ENCODE measurements around the gene SYT9.
"Not testable (repeated sequence)": the region's sequence is repeated elsewhere in the genome, so short reads cannot be mapped to it uniquely, and the experiment has no call there.

Gene SYT9

DNA sequence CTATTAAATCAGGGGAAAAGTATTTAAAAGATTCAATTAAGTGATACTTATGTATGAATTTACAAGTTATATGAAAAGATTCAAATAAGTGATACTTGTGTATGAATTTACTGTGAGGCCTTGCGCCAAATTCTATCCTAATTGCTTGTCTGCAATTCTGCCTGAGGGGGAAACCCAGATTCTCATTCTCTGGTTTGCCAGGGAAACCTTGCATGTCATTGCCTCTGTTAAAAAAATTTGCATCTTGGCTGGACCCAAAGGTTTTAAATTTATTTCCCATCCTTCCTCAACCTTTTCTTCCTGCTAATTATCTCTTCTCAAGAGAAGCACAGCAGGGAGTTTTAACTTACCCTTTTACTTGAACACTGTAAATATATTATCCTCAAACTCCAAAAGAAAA, 247.4 kb downstream of the SYT9 start:
- in situ Hi-C loops (cut with MboI; ENCODE audit: low sequenced_read_pairs), result no loop called here

DNA sequence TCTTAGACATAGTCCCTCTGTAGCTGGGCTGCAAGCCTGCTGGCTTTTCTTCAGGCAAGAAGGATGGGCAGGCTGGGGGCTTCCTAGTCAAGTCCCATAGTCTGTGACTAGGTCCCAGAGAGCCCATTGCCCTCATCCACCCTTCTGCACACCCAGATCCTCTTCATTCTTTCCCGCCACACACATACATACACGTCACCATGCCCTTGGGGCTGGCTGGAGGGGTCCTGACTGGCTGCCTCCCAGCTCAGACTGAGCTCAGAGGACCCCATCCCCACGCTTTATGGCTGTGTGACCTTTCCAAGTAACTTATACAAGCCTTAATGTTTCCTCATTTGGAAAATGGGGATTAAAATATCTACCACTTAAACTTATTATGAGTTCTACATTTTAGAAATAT, 248.5 kb downstream of the SYT9 start:
- in situ Hi-C loops (cut with MboI; ENCODE audit: low sequenced_read_pairs), result no loop called here

DNA sequence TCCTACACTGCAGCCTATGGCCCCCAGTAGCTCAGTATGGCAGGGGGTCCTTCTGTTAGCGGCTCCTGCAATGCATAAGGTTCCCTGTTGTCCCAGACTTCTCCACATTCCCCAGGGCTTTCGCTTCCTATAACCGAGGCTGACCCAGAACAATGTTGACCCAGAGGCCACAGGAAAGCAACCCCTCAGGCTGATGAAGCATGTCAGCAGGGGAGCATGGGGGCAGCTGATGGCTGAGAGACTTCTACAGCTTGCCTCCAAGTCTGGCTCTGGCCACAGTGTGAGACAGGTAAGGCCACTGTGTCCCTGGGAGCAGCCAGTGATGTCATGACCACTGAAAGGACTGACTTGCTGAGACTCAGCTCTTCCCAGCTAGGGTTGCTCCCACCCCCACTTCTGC, 249.5 kb downstream of the SYT9 start:
- in situ Hi-C loops (cut with MboI; ENCODE audit: low sequenced_read_pairs), result no loop called here

DNA sequence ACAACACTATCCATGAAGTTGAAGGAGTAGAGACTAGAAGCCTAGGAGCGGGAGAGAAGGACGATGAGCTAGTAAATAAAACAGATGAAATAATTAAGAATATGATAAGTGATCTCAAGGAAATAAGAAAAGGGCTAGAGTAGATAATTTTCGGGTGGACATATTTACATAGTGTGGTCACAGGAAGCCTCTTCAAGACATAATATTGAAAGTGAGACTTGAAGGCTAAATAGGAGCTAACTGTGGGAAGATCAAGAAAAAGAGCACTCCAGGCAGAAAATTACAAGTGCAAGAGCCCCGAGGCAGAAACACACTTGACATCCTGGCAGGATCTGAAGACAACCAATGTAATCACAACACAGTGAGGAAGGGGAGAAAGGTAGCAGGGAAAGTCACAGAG, 250.2 kb downstream of the SYT9 start:
- in situ Hi-C loops (cut with MboI; ENCODE audit: low sequenced_read_pairs), result no loop called here

DNA sequence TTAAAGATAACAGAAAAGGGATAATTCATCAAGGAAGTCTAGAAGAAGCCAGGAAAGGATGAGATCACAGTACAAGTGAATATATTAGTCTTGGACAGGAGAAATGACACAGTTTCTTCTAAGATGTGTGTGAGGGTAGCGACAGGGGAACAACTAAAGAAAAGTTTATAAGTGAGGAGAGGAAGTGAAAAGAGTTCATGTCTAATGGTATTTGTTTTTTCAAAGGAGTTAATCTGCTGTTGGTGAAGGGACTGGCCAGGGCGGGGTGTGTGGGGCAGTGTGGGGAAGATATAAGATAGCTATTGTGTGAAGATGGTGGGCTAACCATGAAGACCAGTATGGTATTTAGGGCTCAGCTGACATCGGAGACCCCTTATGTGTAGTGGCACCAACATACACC, 254.5 kb downstream of the SYT9 start:
- in situ Hi-C loops (cut with MboI; ENCODE audit: low sequenced_read_pairs), result no loop called here

DNA sequence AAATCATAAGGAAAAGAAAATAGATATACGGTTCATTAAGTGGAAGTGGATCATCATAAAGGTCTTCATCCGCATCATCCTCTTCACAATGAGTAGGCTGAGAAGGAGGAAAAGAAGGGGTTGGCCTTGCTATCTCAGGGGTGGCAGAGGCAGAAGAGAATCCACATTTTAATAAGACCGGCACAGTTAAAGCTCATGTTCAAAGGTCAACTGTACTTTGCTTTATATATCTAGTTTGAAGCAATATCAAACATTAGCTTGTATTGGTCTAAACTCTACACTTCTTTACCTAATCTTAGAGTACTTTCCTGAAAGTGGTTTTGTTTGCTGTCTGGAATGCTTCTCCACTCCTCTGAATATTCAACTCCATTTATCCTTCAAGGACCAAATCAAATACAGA, 256.4 kb downstream of the SYT9 start:
- in situ Hi-C loops (cut with MboI; ENCODE audit: low sequenced_read_pairs), result no loop called here

DNA sequence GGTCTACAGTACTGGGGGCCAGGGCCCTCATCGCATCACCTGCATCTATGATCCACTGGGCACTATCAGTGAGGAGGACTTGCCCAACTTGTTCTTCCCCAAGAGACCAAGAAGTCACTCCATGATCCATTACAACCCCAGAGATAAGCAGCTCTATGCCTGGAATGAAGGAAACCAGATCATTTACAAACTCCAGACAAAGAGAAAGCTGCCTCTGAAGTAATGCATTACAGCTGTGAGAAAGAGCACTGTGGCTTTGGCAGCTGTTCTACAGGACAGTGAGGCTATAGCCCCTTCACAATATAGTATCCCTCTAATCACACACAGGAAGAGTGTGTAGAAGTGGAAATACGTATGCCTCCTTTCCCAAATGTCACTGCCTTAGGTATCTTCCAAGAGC, 258.3 kb downstream of the SYT9 start:
- in situ Hi-C loops (cut with MboI; ENCODE audit: low sequenced_read_pairs), result no loop called here

DNA sequence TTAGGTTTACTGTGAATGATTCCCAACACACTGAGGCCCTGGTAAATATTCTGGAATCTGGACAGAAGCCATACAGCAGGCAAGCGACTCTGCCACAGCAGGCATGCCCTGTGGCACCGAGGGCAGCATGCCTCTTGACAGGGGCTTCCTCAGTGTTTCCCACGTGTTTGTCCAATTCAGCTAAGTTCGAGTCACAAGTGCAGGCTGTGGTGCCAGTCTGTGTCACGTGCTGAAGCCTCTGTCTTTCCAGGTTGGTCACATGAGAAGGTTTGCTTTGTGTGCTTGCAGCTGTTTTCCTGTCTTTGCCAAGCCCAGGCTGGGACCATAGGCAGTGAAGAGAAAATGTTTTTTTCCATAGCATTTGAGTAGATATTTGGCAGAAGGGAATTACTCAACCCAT, 259.7 kb downstream of the SYT9 start:
- in situ Hi-C loops (cut with MboI; ENCODE audit: low sequenced_read_pairs), result no loop called here

DNA sequence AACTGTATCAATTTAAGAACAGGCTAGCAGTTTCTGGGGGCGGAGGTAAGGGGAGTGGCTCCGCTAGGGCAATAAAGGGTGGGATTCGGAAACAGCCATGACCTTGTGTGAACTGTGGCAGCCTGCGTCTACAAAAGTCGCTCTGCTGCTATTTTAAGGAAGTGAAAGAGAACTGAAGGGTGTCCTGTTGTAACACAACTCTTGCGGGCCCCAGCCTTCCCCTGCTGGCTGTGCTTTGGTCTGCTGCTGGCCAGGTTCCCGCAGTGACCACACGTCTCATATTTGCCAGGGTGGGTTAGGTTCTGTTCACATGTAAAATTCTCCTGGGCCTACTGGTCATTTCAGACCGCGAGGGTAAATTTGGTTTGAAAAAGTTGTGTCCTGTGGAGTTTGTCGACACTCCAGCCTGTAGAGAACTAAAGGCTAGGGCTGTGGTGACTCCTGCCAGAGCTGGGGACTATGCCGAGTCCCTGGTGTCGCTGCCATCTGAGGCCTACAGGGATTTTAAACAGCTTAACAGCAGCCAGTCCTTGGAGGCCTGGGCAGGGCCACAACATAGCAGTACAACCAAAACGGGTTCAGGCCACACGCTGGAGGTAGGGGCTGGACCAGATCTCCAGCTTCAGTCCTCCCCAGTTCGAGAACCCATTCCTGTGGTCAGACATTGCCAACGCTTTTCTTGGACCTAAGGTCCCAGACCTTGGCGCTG, 261.0 kb downstream of the SYT9 start:
- in situ Hi-C loops (cut with MboI; ENCODE audit: low sequenced_read_pairs), result no loop called here

DNA sequence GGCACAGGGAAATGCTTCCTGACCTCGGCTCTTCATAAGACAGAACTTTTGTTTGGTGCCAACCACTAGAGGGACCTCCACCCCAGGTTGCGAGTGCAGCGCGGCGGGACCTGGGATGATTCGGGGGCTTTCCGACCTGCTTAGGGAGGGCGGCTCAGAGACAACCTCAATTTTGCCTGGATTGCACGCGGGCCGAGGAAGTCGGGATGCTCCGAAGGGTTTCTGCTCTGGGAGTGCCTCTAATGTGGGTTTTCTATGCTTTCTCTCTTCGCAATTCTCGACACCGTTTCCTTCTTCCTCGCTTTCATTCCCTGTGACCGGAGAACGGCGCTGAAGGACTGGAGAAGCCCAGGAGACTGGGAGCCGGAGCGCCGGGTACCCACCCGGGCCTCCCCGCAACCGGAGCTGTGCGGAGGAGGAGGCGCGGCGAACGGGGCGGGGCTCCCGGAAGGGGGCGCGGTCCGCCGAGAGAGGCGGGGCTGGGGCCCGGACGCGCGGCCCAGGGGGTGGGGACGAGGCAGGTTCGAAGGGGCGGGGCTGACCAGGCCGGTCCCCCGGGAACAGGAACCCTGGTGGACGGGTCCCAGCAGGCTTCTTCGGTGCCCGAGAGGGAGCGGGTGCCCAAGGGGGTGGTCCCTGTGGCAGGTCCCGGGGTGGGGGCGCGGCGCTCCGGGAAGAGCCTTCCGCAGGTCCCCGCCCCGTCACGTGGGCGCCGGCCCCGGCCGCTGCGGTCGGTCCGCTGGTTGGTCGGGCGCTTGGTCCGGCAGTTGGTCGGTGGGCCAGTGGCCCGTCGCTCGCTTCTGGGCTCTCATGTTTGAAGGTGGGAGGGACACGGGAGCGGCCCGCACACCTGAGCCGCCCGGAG, 261.8 kb downstream of the SYT9 start, which contains the start of gene PPFIBP2:
Gene PPFIBP2, plus strand, starts transcription at position 766 of the 865 bp plus-strand sequence. CDS start 35,477 bp downstream, outside the sequence.
- in situ Hi-C loops (cut with MboI; ENCODE audit: low sequenced_read_pairs), result no loop called here

DNA sequence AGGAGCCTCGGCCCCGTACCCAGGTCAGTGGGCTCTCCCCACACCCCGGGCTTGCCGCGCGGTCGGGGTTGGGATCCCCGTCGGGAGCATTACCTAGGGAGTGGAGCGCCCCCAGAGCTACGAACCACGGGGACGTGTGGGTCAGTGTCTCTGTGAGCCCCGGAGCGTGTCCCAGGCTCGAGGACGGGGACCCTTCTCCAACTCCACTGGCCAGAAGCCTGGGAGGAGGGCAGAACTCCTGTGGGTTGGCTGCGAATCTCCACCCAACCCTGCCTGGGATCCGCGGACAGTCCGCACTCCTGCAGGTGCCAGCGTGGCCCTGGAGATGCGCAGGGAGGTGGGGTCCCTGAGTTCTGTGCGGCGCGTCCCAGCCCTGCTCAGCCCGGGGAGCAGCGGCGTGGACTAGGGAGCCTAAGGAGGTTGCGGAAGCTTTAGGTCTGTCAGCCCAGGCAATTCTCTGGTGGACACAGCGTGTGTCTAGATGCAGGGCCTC, 262.4 kb downstream of the SYT9 start:
- in situ Hi-C loops (cut with MboI; ENCODE audit: low sequenced_read_pairs), result no loop called here

DNA sequence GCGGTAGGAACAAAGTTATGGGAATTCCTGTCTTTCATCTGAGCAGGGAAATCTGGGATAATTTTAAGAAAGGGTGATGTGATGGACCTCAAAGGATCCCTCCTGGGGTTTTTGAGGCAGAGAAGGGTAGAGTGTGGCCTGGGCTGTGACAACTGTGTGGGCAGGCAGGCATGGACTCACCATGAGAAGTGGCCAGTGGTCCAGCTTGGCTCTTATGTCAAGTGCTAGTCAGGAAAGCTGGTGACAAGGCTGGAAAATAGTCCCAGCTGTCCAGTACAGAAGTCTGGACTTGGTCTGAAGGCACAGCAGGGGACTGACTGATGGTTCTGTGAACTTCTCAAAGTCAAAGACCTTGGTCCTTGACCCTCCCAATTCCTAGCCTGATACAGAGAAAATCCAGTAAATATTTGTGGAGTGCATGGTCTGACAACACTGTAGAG, 263.8 kb downstream of the SYT9 start:
- in situ Hi-C loops (cut with MboI; ENCODE audit: low sequenced_read_pairs), result no loop called here

DNA sequence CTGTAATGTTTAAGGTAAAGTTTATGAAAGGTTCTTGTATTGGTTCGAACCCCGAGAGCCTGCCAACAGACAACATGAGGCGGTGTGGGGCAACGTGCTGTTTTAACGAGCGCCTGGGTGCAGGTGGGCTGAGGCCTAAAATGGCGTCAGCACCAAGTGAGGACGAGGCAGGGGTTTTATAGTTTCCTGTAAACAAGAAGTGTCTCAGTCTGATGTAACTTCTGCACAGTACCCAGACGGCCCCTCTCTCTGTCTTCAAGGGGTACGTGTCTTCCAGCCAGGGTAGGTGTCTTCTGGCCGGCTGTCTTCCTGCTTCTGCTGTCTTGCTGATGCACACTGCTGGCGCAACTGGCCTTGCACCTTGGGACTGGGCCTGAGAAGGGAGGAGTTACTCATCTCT, 264.8 kb downstream of the SYT9 start:
- in situ Hi-C loops (cut with MboI; ENCODE audit: low sequenced_read_pairs), result no loop called here

DNA sequence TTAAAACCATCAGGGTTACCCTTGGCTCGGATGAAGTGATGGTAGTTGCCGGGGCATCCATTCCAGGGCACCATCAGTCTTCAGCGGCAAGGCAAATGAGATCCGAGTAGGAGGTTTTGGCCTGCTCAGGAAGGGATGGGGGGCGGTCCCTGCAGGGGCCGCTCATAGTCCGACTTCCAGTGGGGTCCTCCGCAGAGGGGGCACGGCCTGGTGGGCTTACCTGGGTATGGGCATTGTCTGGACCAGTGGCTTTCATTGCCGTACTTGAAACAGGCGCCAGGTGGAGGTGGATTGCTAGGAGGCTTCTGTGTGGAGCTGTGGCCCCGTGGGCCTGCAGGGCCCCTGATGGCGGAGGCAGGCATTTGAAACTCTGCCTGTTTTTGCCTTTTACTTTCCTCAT, 266.0 kb downstream of the SYT9 start:
- in situ Hi-C loops (cut with MboI; ENCODE audit: low sequenced_read_pairs), result not testable (repeated sequence)

Data from HL-60/S4 treated with phorbol 12-myristate 13-acetate at 8.2 ng/mL for 4 days and 3 days (cell line).